ENCODE results near the gene DTWD1.

The DTWD1 gene

GRCh38 chr15:49621887-49622286, 1.0 kb downstream of the DTWD1 start:
- peaks cover 48% of the 10 kb centered on the region for H3K4me1 Mint-ChIP-seq

GRCh38 chr15:49622561-49622960, 1.7 kb downstream of the DTWD1 start:
- H3K27me3 Mint-ChIP-seq (ENCODE audit: low read depth, poor library complexity): no peaks in the 10 kb centered on the region
- DNase-seq: no peak
- H3K4me3 Mint-ChIP-seq: peak overlapping the region; percentile 92
- H3K36me3 Mint-ChIP-seq (ENCODE audit: low read depth): peaks cover 64% of the 10 kb centered on the region
- peaks cover 22% of the 10 kb centered on the region for H3K9me3 Mint-ChIP-seq
- no peak overlapping the region for H3K27ac Mint-ChIP-seq
- TF ChIP-seq CTCF (IDR thresholded peaks at IDR 0.05): no peak
- peaks cover 48% of the 10 kb centered on the region for H3K4me1 Mint-ChIP-seq

More at GRCh38 chr15:49621887-49622286, 1.0 kb downstream of the DTWD1 start:
- Mint-ChIP-seq H3K27ac (peak overlapping the region; percentile 90), H3K36me3 (ENCODE audit: low read depth) (peaks cover 70% of the 10 kb centered on the region), H3K9me3 (peaks cover 23% of the 10 kb centered on the region), H3K4me3 (peak overlapping the region; percentile 92), H3K27me3 (ENCODE audit: low read depth, poor library complexity) (no peaks in the 10 kb centered on the region)
- no peak for DNase-seq
- TF ChIP-seq CTCF (IDR thresholded peaks at IDR 0.05): no peak

GRCh38 chr15:49624056-49624455, 3.2 kb downstream of the DTWD1 start:
- H3K4me3 Mint-ChIP-seq: no peak overlapping the region
- no peak overlapping the region for H3K27ac Mint-ChIP-seq

GRCh38 chr15:49625460-49626036, 4.7 kb downstream of the DTWD1 start:
- peaks cover 22% of the 10 kb centered on the region for H3K9me3 Mint-ChIP-seq
- H3K27me3 Mint-ChIP-seq (ENCODE audit: low read depth, poor library complexity): no peaks in the 10 kb centered on the region
- DNase-seq: no peak
- peaks cover 40% of the 10 kb centered on the region for H3K4me1 Mint-ChIP-seq
- no peak for TF ChIP-seq CTCF (IDR thresholded peaks at IDR 0.05)
- peaks cover 77% of the 10 kb centered on the region for H3K36me3 Mint-ChIP-seq (ENCODE audit: low read depth)
- H3K4me3 Mint-ChIP-seq: no peak overlapping the region
- H3K27ac Mint-ChIP-seq: peak overlapping the region; percentile 90

More at GRCh38 chr15:49624056-49624455, 3.2 kb downstream of the DTWD1 start:
- DNase-seq: no peak
- TF ChIP-seq CTCF (IDR thresholded peaks at IDR 0.05): no peak
- H3K9me3 Mint-ChIP-seq: peaks cover 22% of the 10 kb centered on the region
- peaks cover 55% of the 10 kb centered on the region for H3K4me1 Mint-ChIP-seq
- H3K27me3 Mint-ChIP-seq (ENCODE audit: low read depth, poor library complexity): no peaks in the 10 kb centered on the region
- peaks cover 65% of the 10 kb centered on the region for H3K36me3 Mint-ChIP-seq (ENCODE audit: low read depth)

GRCh38 chr15:49627407-49627877, 6.6 kb downstream of the DTWD1 start:
- no peaks in the 10 kb centered on the region for H3K27me3 Mint-ChIP-seq (ENCODE audit: low read depth, poor library complexity)
- TF ChIP-seq CTCF (IDR thresholded peaks at IDR 0.05): no peak
- no peak overlapping the region for H3K27ac Mint-ChIP-seq
- H3K9me3 Mint-ChIP-seq: peaks cover 22% of the 10 kb centered on the region
- H3K4me1 Mint-ChIP-seq: peaks cover 27% of the 10 kb centered on the region
- H3K36me3 Mint-ChIP-seq (ENCODE audit: low read depth): peaks cover 76% of the 10 kb centered on the region
- DNase-seq: no peak
- H3K4me3 Mint-ChIP-seq: no peak overlapping the region

GRCh38 chr15:49628379-49628778, 7.5 kb downstream of the DTWD1 start:
- TF ChIP-seq CTCF (IDR thresholded peaks at IDR 0.05): no peak
- Mint-ChIP-seq H3K4me1 (peaks cover 19% of the 10 kb centered on the region), H3K27ac (no peak overlapping the region), H3K4me3 (no peak overlapping the region), H3K27me3 (ENCODE audit: low read depth, poor library complexity) (no peaks in the 10 kb centered on the region), H3K9me3 (peaks cover 20% of the 10 kb centered on the region), H3K36me3 (ENCODE audit: low read depth) (peaks cover 76% of the 10 kb centered on the region)
- DNase-seq: no peak
